Neural cell (in vitro differentiated cells): ENCODE results near the gene MAPK10. TPM values are rescaled to one million over a fixed set of nuclear protein-coding genes. Genes with fewer than 3 reads are reported as not detected.

ENCODE experiments used
- H2AFZ ChIP-seq: fragments of 200-600, 300-800 bp; sonication (generic), shearing (Covaris generic); 2 replicates; pipeline ENCODE4 v1.6.0; 2014; ENCODE audit warnings: low read depth, mild to moderate bottlenecking, antibody characterized with exemption, low read length, moderate library complexity
- H3F3A ChIP-seq: fragments of 200-600 bp; shearing (Covaris generic); 2 replicates; pipeline ENCODE4 v1.6.1; 2016; ENCODE audit warnings: mild to moderate bottlenecking, moderate library complexity, mixed read lengths, antibody characterized with exemption, low read length; ENCODE audit not compliant: insufficient read depth, poor library complexity, severe bottlenecking
- H3K27ac ChIP-seq: fragments of 200-600, 300-800 bp; sonication (generic), shearing (Covaris generic); 2 replicates; pipeline ENCODE4 v1.5.1; 2014; ENCODE audit warnings: mild to moderate bottlenecking, low read length, moderate library complexity
- H3K27me3 ChIP-seq: fragments of 300-800, 200-600 bp; sonication (generic), shearing (Covaris generic); 2 replicates; pipeline ENCODE4 v1.6.0; 2014; ENCODE audit warnings: mild to moderate bottlenecking, low read depth, low read length, moderate library complexity; ENCODE audit not compliant: insufficient read depth
- H3K36me3 ChIP-seq: fragments of 300-800, 200-600 bp; sonication (generic), shearing (Covaris generic); 2 replicates; pipeline ENCODE4 v1.5.1; 2014; ENCODE audit warnings: mild to moderate bottlenecking, antibody characterized with exemption, low read length, moderate library complexity; ENCODE audit not compliant: insufficient read depth
- H3K4me2 ChIP-seq: fragments of 300-800, 200-600 bp; sonication (generic), shearing (Covaris generic); 2 replicates; pipeline ENCODE4 v1.6.0; 2014; ENCODE audit warnings: mild to moderate bottlenecking, low read length
- H3K4me3 ChIP-seq: fragments of 300-800, 200-600 bp; sonication (generic), shearing (Covaris generic); 2 replicates; pipeline ENCODE4 v1.5.1; 2014; ENCODE audit warnings: mild to moderate bottlenecking, low read length, moderate library complexity
- H3K79me2 ChIP-seq: fragments of 200-600 bp; shearing (Covaris generic); replicated peaks from 2 replicates; pipeline ENCODE4 v1.6.0; 2014; ENCODE audit warnings: mild to moderate bottlenecking, low read length, moderate library complexity; ENCODE audit not compliant: insufficient read depth
- H3K9ac ChIP-seq: fragments of 300-800, 200-600 bp; sonication (generic), shearing (Covaris generic); 2 replicates; pipeline ENCODE4 v1.6.1; 2016; ENCODE audit warnings: mild to moderate bottlenecking, low read length, mixed read lengths
- H3K9me2 ChIP-seq: fragments of 200-600 bp; shearing (Covaris generic); 2 replicates; pipeline ENCODE4 v1.6.1; 2016; ENCODE audit warnings: mild to moderate bottlenecking, low read length, mixed read lengths; ENCODE audit not compliant: insufficient read depth
- H3K9me3 ChIP-seq: fragments of 200-600, 300-800 bp; sonication (generic), shearing (Covaris generic); 2 replicates; pipeline ENCODE4 v1.6.1; 2016; ENCODE audit warnings: mild to moderate bottlenecking, mixed run types, low read length, moderate library complexity, mixed read lengths
- H4K20me1 ChIP-seq: fragments of 200-600 bp; shearing (Covaris generic); 2 replicates; pipeline ENCODE4 v1.6.1; 2016; ENCODE audit warnings: mild to moderate bottlenecking, mixed run types; ENCODE audit not compliant: insufficient read depth
- CTCF ChIP-seq: fragments of 450-650 bp; IDR thresholded peaks from 2 replicates; pipeline ENCODE4 v1.5.1; 2014; ENCODE audit warnings: antibody characterized with exemption, mild to moderate bottlenecking, moderate library complexity; ENCODE audit not compliant: poor library complexity, severe bottlenecking
- EP300 ChIP-seq: fragments of 450-650 bp; conservative IDR thresholded peaks from 2 replicates; pipeline ENCODE4 v1.6.1; 2014; ENCODE audit warnings: antibody characterized with exemption, mild to moderate bottlenecking, moderate library complexity; ENCODE audit not compliant: poor library complexity, severe bottlenecking
- EZH2 ChIP-seq: fragments of 200-600, 300-800 bp; shearing (Covaris generic), sonication (generic); IDR thresholded peaks from 2 replicates; pipeline ENCODE4 v1.6.1; 2014; ENCODE audit warnings: antibody characterized with exemption, low read length, borderline replicate concordance, mild to moderate bottlenecking; ENCODE audit not compliant: insufficient read depth, poor library complexity, severe bottlenecking
- MXI1 ChIP-seq: fragments of 450-650 bp; conservative IDR thresholded peaks from 2 replicates; pipeline ENCODE4 v1.6.1; 2014; ENCODE audit warnings: antibody characterized with exemption, mild to moderate bottlenecking; ENCODE audit not compliant: poor library complexity, severe bottlenecking
- POLR2AphosphoS5 ChIP-seq: IDR thresholded peaks from 2 replicates; pipeline ENCODE4 v1.6.1; 2012
- RAD21 ChIP-seq: fragments of 450-650 bp; conservative IDR thresholded peaks from 2 replicates; pipeline ENCODE4 v1.6.1; 2014; ENCODE audit warnings: antibody characterized with exemption, mild to moderate bottlenecking, moderate library complexity
- REST ChIP-seq: IDR thresholded peaks from 2 replicates; pipeline ENCODE4 v1.6.1; 2012; ENCODE audit warnings: borderline replicate concordance
- SMC3 ChIP-seq: fragments of 450-650 bp; conservative IDR thresholded peaks from 2 replicates; pipeline ENCODE4 v1.6.1; 2014; ENCODE audit warnings: antibody characterized with exemption, mild to moderate bottlenecking, moderate library complexity; ENCODE audit not compliant: poor library complexity
- TAF1 ChIP-seq: IDR thresholded peaks from 2 replicates; pipeline ENCODE4 v1.6.1; 2012; ENCODE audit warnings: low read depth
- polyA plus RNA-seq: library from polyadenylated mRNA; depleted of rRNA; stranded (reverse); fragments of >200 nt; gene quantifications from 2 replicates; pipeline ENCODE4 v1.2.3, GENCODE V29; 2014

MAPK10 gene
- polyA plus RNA-seq, 1 donor from 2014 or later: 91.9 TPM

GRCh38 chr4:86264241-86264640 lies 95.6 kb downstream of the MAPK10 start:
- Histone ChIP-seq H3F3A (no peaks in the 10 kb centered on the region), H3K36me3 (no peaks in the 10 kb centered on the region), H3K79me2 (peaks cover 10% of the 10 kb centered on the region), H2AFZ (no peak overlapping the region), H3K27ac (no peak overlapping the region), H3K4me2 (no peak overlapping the region), H3K4me3 (no peak overlapping the region), H3K27me3 (no peaks in the 10 kb centered on the region), H3K9me3 (no peaks in the 10 kb centered on the region), H3K9me2 (no peaks in the 10 kb centered on the region), H4K20me1 (no peaks in the 10 kb centered on the region), H3K9ac (no peak overlapping the region)
- TF ChIP-seq SMC3: no peak
- no peak for TF ChIP-seq RAD21
- no peak for TF ChIP-seq EP300
- no peak for TF ChIP-seq MXI1
- TF ChIP-seq CTCF: no peak
- TF ChIP-seq POLR2AphosphoS5: no peak
- TF ChIP-seq TAF1: no peak
- TF ChIP-seq EZH2: no peak
- TF ChIP-seq REST: no peak

- Histone ChIP-seq H3K79me2 (peaks cover 11% of the 10 kb centered on the region), H2AFZ (no peak overlapping the region), H4K20me1 (no peaks in the 10 kb centered on the region), H3K27me3 (no peaks in the 10 kb centered on the region), H3K4me2 (no peak overlapping the region), H3K27ac (no peak overlapping the region), H3K9me2 (no peaks in the 10 kb centered on the region), H3K9ac (no peak overlapping the region), H3F3A (no peaks in the 10 kb centered on the region), H3K36me3 (no peaks in the 10 kb centered on the region), H3K4me3 (no peak overlapping the region), H3K9me3 (no peaks in the 10 kb centered on the region)
- no peak for TF ChIP-seq TAF1
- TF ChIP-seq REST: no peak
- no peak for TF ChIP-seq RAD21
- TF ChIP-seq MXI1: no peak
- TF ChIP-seq EP300: no peak
- TF ChIP-seq EZH2: no peak
- no peak for TF ChIP-seq SMC3
- no peak for TF ChIP-seq POLR2AphosphoS5
- no peak for TF ChIP-seq CTCF
Observed at GRCh38 chr4:86261636-86262035, 98.2 kb downstream of the MAPK10 start.
